Measurements from ENCODE around the gene GCSH. TPM values are rescaled to one million over a fixed set of nuclear protein-coding genes. Genes with fewer than 3 reads are reported as not detected.

The GCSH gene
- total and polyA plus RNA-seq, 2 of the 13 experiments (the other 11 are each of a cell fraction or from before 2014, with no cell fraction given), result 35.9 to 103 TPM

DNA sequence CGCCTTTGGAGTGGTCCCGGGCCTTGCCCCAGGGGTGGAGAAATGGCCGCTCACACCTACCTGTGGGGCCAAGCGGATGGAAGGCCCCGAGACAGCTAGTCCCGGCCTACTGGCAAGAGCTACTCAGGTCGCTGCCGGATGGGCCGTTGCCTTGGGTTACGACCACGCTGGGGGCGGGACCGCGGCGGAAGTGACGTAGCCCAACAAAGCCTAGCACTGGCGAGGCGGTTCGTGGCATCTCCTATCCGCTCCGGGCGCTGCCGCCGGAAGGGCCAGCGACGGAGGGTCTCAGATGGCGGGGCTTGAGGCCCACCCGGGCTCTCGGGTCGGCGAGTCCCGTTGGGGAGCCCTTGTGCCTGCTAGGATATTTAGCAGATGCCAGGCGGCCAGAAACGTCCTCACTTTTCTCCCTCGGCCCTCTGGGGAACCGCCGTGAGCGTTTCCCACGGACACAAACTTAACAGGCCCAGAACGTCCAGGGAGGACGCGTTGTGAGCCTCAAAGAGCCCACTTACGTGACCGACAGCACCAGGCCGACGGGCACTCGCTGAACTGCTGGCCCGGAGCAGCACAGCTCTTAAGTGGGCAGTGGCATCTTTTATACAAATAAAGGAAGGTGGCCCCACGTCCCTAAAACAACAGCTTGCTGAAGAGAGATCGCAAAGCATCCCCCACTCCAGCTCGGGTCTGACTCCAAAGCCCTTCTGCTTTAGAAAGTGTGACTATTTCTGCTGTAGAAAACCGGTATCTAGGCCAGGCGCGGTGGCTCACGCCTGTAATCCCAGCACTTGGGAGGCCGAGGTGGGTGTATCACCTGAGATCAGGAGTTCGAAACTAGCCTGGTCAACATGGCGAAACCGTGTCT is 18.9 kb downstream of the GCSH start, which contains the start of gene C16orf46 (continued):
- TF ChIP-seq, protein P1, sequence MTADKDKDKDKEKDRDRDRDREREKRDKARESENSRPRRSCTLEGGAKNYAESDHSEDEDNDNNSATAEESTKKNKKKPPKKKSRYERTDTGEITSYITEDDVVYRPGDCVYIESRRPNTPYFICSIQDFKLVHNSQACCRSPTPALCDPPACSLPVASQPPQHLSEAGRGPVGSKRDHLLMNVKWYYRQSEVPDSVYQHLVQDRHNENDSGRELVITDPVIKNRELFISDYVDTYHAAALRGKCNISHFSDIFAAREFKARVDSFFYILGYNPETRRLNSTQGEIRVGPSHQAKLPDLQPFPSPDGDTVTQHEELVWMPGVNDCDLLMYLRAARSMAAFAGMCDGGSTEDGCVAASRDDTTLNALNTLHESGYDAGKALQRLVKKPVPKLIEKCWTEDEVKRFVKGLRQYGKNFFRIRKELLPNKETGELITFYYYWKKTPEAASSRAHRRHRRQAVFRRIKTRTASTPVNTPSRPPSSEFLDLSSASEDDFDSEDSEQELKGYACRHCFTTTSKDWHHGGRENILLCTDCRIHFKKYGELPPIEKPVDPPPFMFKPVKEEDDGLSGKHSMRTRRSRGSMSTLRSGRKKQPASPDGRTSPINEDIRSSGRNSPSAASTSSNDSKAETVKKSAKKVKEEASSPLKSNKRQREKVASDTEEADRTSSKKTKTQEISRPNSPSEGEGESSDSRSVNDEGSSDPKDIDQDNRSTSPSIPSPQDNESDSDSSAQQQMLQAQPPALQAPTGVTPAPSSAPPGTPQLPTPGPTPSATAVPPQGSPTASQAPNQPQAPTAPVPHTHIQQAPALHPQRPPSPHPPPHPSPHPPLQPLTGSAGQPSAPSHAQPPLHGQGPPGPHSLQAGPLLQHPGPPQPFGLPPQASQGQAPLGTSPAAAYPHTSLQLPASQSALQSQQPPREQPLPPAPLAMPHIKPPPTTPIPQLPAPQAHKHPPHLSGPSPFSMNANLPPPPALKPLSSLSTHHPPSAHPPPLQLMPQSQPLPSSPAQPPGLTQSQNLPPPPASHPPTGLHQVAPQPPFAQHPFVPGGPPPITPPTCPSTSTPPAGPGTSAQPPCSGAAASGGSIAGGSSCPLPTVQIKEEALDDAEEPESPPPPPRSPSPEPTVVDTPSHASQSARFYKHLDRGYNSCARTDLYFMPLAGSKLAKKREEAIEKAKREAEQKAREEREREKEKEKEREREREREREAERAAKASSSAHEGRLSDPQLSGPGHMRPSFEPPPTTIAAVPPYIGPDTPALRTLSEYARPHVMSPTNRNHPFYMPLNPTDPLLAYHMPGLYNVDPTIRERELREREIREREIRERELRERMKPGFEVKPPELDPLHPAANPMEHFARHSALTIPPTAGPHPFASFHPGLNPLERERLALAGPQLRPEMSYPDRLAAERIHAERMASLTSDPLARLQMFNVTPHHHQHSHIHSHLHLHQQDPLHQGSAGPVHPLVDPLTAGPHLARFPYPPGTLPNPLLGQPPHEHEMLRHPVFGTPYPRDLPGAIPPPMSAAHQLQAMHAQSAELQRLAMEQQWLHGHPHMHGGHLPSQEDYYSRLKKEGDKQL (CRISPR knock-in tag; IDR thresholded peaks at IDR 0.05; ENCODE audit: low read depth), result peak; percentile 38; the same call in 1 of the 2 replicates
- TF ChIP-seq TBX2 (CRISPR knock-in tag; IDR thresholded peaks at IDR 0.05; ENCODE audit: borderline replicate concordance), result peak; percentile 78; the same call in 1 of the 2 replicates
- TF ChIP-seq HDAC2 (CRISPR knock-in tag; IDR thresholded peaks at IDR 0.05), result peak; percentile 74
- TF ChIP-seq ZNF574 (CRISPR knock-in tag; IDR thresholded peaks at IDR 0.05), result peak; percentile 92
- TF ChIP-seq MAF1 (CRISPR knock-in tag; IDR thresholded peaks at IDR 0.05; ENCODE audit: borderline replicate concordance), result no peak
- TF ChIP-seq, protein P2, sequence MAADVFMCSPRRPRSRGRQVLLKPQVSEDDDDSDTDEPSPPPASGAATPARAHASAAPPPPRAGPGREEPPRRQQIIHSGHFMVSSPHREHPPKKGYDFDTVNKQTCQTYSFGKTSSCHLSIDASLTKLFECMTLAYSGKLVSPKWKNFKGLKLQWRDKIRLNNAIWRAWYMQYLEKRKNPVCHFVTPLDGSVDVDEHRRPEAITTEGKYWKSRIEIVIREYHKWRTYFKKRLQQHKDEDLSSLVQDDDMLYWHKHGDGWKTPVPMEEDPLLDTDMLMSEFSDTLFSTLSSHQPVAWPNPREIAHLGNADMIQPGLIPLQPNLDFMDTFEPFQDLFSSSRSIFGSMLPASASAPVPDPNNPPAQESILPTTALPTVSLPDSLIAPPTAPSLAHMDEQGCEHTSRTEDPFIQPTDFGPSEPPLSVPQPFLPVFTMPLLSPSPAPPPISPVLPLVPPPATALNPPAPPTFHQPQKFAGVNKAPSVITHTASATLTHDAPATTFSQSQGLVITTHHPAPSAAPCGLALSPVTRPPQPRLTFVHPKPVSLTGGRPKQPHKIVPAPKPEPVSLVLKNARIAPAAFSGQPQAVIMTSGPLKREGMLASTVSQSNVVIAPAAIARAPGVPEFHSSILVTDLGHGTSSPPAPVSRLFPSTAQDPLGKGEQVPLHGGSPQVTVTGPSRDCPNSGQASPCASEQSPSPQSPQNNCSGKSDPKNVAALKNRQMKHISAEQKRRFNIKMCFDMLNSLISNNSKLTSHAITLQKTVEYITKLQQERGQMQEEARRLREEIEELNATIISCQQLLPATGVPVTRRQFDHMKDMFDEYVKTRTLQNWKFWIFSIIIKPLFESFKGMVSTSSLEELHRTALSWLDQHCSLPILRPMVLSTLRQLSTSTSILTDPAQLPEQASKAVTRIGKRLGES (CRISPR knock-in tag; IDR thresholded peaks at IDR 0.05; ENCODE audit: borderline replicate concordance), result no peak
- TF ChIP-seq, protein P3, sequence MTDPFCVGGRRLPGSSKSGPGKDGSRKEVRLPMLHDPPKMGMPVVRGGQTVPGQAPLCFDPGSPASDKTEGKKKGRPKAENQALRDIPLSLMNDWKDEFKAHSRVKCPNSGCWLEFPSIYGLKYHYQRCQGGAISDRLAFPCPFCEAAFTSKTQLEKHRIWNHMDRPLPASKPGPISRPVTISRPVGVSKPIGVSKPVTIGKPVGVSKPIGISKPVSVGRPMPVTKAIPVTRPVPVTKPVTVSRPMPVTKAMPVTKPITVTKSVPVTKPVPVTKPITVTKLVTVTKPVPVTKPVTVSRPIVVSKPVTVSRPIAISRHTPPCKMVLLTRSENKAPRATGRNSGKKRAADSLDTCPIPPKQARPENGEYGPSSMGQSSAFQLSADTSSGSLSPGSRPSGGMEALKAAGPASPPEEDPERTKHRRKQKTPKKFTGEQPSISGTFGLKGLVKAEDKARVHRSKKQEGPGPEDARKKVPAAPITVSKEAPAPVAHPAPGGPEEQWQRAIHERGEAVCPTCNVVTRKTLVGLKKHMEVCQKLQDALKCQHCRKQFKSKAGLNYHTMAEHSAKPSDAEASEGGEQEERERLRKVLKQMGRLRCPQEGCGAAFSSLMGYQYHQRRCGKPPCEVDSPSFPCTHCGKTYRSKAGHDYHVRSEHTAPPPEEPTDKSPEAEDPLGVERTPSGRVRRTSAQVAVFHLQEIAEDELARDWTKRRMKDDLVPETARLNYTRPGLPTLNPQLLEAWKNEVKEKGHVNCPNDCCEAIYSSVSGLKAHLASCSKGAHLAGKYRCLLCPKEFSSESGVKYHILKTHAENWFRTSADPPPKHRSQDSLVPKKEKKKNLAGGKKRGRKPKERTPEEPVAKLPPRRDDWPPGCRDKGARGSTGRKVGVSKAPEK (CRISPR knock-in tag; IDR thresholded peaks at IDR 0.05; ENCODE audit: borderline replicate concordance), result no peak
- no peak for TF ChIP-seq ZNF3 (CRISPR knock-in tag; IDR thresholded peaks at IDR 0.05)
- TF ChIP-seq ISL2 (CRISPR knock-in tag; IDR thresholded peaks at IDR 0.05), result peak; percentile 50; the same call in 1 of the 2 replicates
- no peak for TF ChIP-seq MATR3 (CRISPR knock-in tag; IDR thresholded peaks at IDR 0.05)
- peak; percentile 77 for TF ChIP-seq YY1 (IDR thresholded peaks at IDR 0.05; ENCODE audit: insufficient read depth, insufficient replicate concordance, low read depth, low read length)
- TF ChIP-seq ZNF577 (CRISPR knock-in tag; IDR thresholded peaks at IDR 0.05; ENCODE audit: borderline replicate concordance, low read depth), result no peak
- TF ChIP-seq DR1 (CRISPR knock-in tag; IDR thresholded peaks at IDR 0.05), result peak; percentile 87
